Skeletal muscle satellite cell (primary cell): ENCODE results near the gene LYRM4.
A peak's percentile ranks its signal among the peaks of the same experiment; 100 is the strongest.

Experiments
- H3K27me3 ChIP-seq: 2 replicates; pipeline ENCODE4 v1.7.0; 2013; ENCODE audit warnings: low read length; ENCODE audit not compliant: control insufficient read depth, insufficient read depth
- H3K36me3 ChIP-seq: 2 replicates; pipeline ENCODE4 v1.7.0; 2013; ENCODE audit warnings: mild to moderate bottlenecking, control low read depth, low read length; ENCODE audit not compliant: insufficient read depth
- H3K4me1 ChIP-seq: 2 replicates; pipeline ENCODE4 v1.7.0; 2013; ENCODE audit warnings: low read length; ENCODE audit not compliant: control insufficient read depth, insufficient read depth
- H3K4me2 ChIP-seq: 2 replicates; pipeline ENCODE4 v1.7.0; 2013; ENCODE audit warnings: mild to moderate bottlenecking, low read length
- H3K4me3 ChIP-seq: 2 replicates; pipeline ENCODE4 v1.7.0; 2013; ENCODE audit warnings: low read length
- H3K9ac ChIP-seq: 2 replicates; pipeline ENCODE4 v1.7.0; 2013; ENCODE audit warnings: mild to moderate bottlenecking, low read depth, low read length, moderate library complexity
- H3K9me3 ChIP-seq: replicated peaks from 2 replicates; pipeline ENCODE4 v1.7.0; 2013; ENCODE audit warnings: mild to moderate bottlenecking, control low read depth, low read length

LYRM4 gene

GRCh38 chr6:5278565-5279120, 17.9 kb upstream of the LYRM4 start:
- no peak overlapping the region for H3K9ac ChIP-seq
- no peaks in the 10 kb centered on the region for H3K27me3 ChIP-seq
- H3K4me1 ChIP-seq = no peaks in the 10 kb centered on the region
- H3K9me3 ChIP-seq = no peaks in the 10 kb centered on the region
- H3K36me3 ChIP-seq = no peaks in the 10 kb centered on the region
- H3K4me3 ChIP-seq = no peak overlapping the region
- no peak overlapping the region for H3K4me2 ChIP-seq

GRCh38 chr6:5278047-5278446, 17.3 kb upstream of the LYRM4 start:
- H3K9me3 ChIP-seq = no peaks in the 10 kb centered on the region
- no peak overlapping the region for H3K4me2 ChIP-seq
- no peaks in the 10 kb centered on the region for H3K27me3 ChIP-seq
- no peak overlapping the region for H3K9ac ChIP-seq
- H3K4me1 ChIP-seq = no peaks in the 10 kb centered on the region
- H3K36me3 ChIP-seq = no peaks in the 10 kb centered on the region
- no peak overlapping the region for H3K4me3 ChIP-seq

- Histone ChIP-seq H3K4me2 (no peak overlapping the region), H3K27me3 (no peaks in the 10 kb centered on the region), H3K9me3 (no peaks in the 10 kb centered on the region), H3K9ac (no peak overlapping the region), H3K4me3 (no peak overlapping the region), H3K4me1 (no peaks in the 10 kb centered on the region), H3K36me3 (no peaks in the 10 kb centered on the region)
Measured at GRCh38 chr6:5277589-5277988, 16.8 kb upstream of the LYRM4 start.

- Histone ChIP-seq H3K36me3 (no peaks in the 10 kb centered on the region), H3K27me3 (no peaks in the 10 kb centered on the region), H3K4me1 (no peaks in the 10 kb centered on the region), H3K4me2 (no peak overlapping the region), H3K9ac (no peak overlapping the region), H3K4me3 (no peak overlapping the region), H3K9me3 (no peaks in the 10 kb centered on the region)
Measured at GRCh38 chr6:5276581-5276980, 15.8 kb upstream of the LYRM4 start.

GRCh38 chr6:5275497-5275896, 14.7 kb upstream of the LYRM4 start:
- no peak overlapping the region for H3K9ac ChIP-seq
- H3K36me3 ChIP-seq = no peaks in the 10 kb centered on the region
- H3K4me2 ChIP-seq = no peak overlapping the region
- no peaks in the 10 kb centered on the region for H3K27me3 ChIP-seq
- H3K9me3 ChIP-seq = no peaks in the 10 kb centered on the region
- no peak overlapping the region for H3K4me3 ChIP-seq
- no peaks in the 10 kb centered on the region for H3K4me1 ChIP-seq

- Histone ChIP-seq H3K4me2 (no peak overlapping the region), H3K4me1 (no peaks in the 10 kb centered on the region), H3K9me3 (no peaks in the 10 kb centered on the region), H3K9ac (no peak overlapping the region), H3K27me3 (no peaks in the 10 kb centered on the region), H3K4me3 (no peak overlapping the region), H3K36me3 (no peaks in the 10 kb centered on the region)
Measured at GRCh38 chr6:5274231-5274630, 13.5 kb upstream of the LYRM4 start.

GRCh38 chr6:5271926-5272325, 11.2 kb upstream of the LYRM4 start:
- H3K27me3 ChIP-seq = no peaks in the 10 kb centered on the region
- H3K9ac ChIP-seq = no peak overlapping the region
- no peak overlapping the region for H3K4me2 ChIP-seq

GRCh38 chr6:5270093-5270680, 9.4 kb upstream of the LYRM4 start:
- no peaks in the 10 kb centered on the region for H3K9me3 ChIP-seq
- H3K4me2 ChIP-seq = no peak overlapping the region
- H3K36me3 ChIP-seq = no peaks in the 10 kb centered on the region
- no peak overlapping the region for H3K4me3 ChIP-seq
- H3K27me3 ChIP-seq = no peaks in the 10 kb centered on the region
- H3K9ac ChIP-seq = no peak overlapping the region
- no peaks in the 10 kb centered on the region for H3K4me1 ChIP-seq

More at GRCh38 chr6:5271926-5272325, 11.2 kb upstream of the LYRM4 start:
- Histone ChIP-seq H3K9me3 (no peaks in the 10 kb centered on the region), H3K4me3 (no peak overlapping the region), H3K4me1 (no peaks in the 10 kb centered on the region), H3K36me3 (no peaks in the 10 kb centered on the region)

- Histone ChIP-seq H3K27me3 (no peaks in the 10 kb centered on the region), H3K4me3 (no peak overlapping the region), H3K4me1 (peaks cover 5% of the 10 kb centered on the region), H3K9me3 (no peaks in the 10 kb centered on the region), H3K4me2 (no peak overlapping the region), H3K9ac (no peak overlapping the region), H3K36me3 (no peaks in the 10 kb centered on the region)
Measured at GRCh38 chr6:5266423-5266822, 5.7 kb upstream of the LYRM4 start.

GRCh38 chr6:5261545-5262109, 877 bp upstream of the LYRM4 start:
- Histone ChIP-seq H3K9me3 (no peaks in the 10 kb centered on the region), H3K9ac (peak overlapping the region; percentile 95), H3K4me2 (peak overlapping the region; percentile 88), H3K4me1 (peaks cover 11% of the 10 kb centered on the region), H3K4me3 (peak overlapping the region; percentile 77), H3K36me3 (no peaks in the 10 kb centered on the region), H3K27me3 (no peaks in the 10 kb centered on the region)

GRCh38 chr6:5260111-5260620, 584 bp downstream of the LYRM4 start:
- H3K9ac ChIP-seq = peak overlapping the region; percentile 69
- H3K4me1 ChIP-seq = peaks cover 11% of the 10 kb centered on the region
- no peaks in the 10 kb centered on the region for H3K9me3 ChIP-seq
- H3K36me3 ChIP-seq = no peaks in the 10 kb centered on the region
- no peaks in the 10 kb centered on the region for H3K27me3 ChIP-seq
- peak overlapping the region; percentile 81 for H3K4me2 ChIP-seq
- H3K4me3 ChIP-seq = peak overlapping the region; percentile 77

GRCh38 chr6:5259428-5259827, 1.3 kb downstream of the LYRM4 start:
- H3K4me1 ChIP-seq = peaks cover 11% of the 10 kb centered on the region
- peak overlapping the region; percentile 81 for H3K4me2 ChIP-seq
- peak overlapping the region; percentile 77 for H3K4me3 ChIP-seq
- no peaks in the 10 kb centered on the region for H3K9me3 ChIP-seq
- H3K27me3 ChIP-seq = no peaks in the 10 kb centered on the region
- peak overlapping the region; percentile 69 for H3K9ac ChIP-seq
- H3K36me3 ChIP-seq = no peaks in the 10 kb centered on the region
